Natural killer cell (primary cell): ENCODE measurements around the gene ACVR2B. TPM values are rescaled to one million over a fixed set of nuclear protein-coding genes. Genes with fewer than 3 reads are reported as not detected.
"Not testable (repeated sequence)": the region's sequence is repeated elsewhere in the genome, so short reads cannot be mapped to it uniquely, and the experiment has no call there.

Experiments used
- ATAC-seq, 3 donors: fragments of 150-1000 bp in 2 of 3; fragments of 200-7000 bp in 1 of 3; cut with Tn5 transposase; 1 replicate in 1 of 3; 2 replicates in 2 of 3; pipeline ENCODE4 v1.10.0; 2021; ENCODE audit warnings: mild to moderate bottlenecking in 2 of 3, moderate library complexity in 2 of 3
- DNase-seq, 2 donors: peaks; one replicate each; pipeline versions ENCODE4 v3.0.0 to v3.0.0-alpha.2; 2013 to 2021; ENCODE audit warnings: mixed read lengths in 1 of 2
- H3K27ac ChIP-seq: one replicate; pipeline ENCODE4 v1.5.1; 2013; ENCODE audit warnings: mild to moderate bottlenecking, low read length
- H3K27me3 ChIP-seq: one replicate; pipeline ENCODE4 v1.6.1; 2013; ENCODE audit warnings: low read length; ENCODE audit not compliant: control insufficient read depth, insufficient read depth
- H3K36me3 ChIP-seq: one replicate; pipeline ENCODE4 v1.6.1; 2013; ENCODE audit warnings: low read length; ENCODE audit not compliant: control insufficient read depth, insufficient read depth
- H3K4me1 ChIP-seq: one replicate; pipeline ENCODE4 v1.6.1; 2013; ENCODE audit warnings: low read length; ENCODE audit not compliant: control insufficient read depth, insufficient read depth
- H3K4me3 ChIP-seq: one replicate; pipeline ENCODE4 v1.5.1; 2013; ENCODE audit warnings: low read length
- H3K9me3 ChIP-seq: one replicate; pipeline ENCODE4 v1.6.1; 2013; ENCODE audit warnings: low read length; ENCODE audit not compliant: control insufficient read depth, insufficient read depth
- H3K27ac Mint-ChIP-seq, 2 donors: one replicate each; pipeline ENCODE4 v1.8.0; 2022; ENCODE audit warnings: mild to moderate bottlenecking in 2 of 2, mixed read lengths in 2 of 2, moderate library complexity in 1 of 2
- H3K27me3 Mint-ChIP-seq, 2 donors: one replicate each; pipeline ENCODE4 v1.8.0; 2022; ENCODE audit warnings: low read depth in 2 of 2, mixed read lengths in 2 of 2
- H3K36me3 Mint-ChIP-seq: one replicate; pipeline ENCODE4 v1.8.0; 2022; ENCODE audit warnings: mixed read lengths
- H3K4me1 Mint-ChIP-seq, 2 donors: one replicate each; pipeline ENCODE4 v1.8.0; 2022; ENCODE audit warnings: mixed read lengths in 2 of 2
- H3K4me3 Mint-ChIP-seq: one replicate; pipeline ENCODE4 v1.8.0; 2022; ENCODE audit warnings: mild to moderate bottlenecking, moderate library complexity, mixed read lengths
- H3K9me3 Mint-ChIP-seq, 2 donors: one replicate each; pipeline ENCODE4 v1.8.0; 2022; ENCODE audit warnings: mixed read lengths in 2 of 2
- WGBS: methylation state at CpG from one replicate; pipeline ENCODE4 v1.1.7; 2013; ENCODE audit warnings: missing lambda C conversion rate; ENCODE audit not compliant: insufficient coverage; 5-methylcytosine and 5-hydroxymethylcytosine counted together
- intact Hi-C: fragments of 100-400 bp; cut with micrococcal nuclease; formaldehyde crosslinking; loops from one replicate; pipeline ENCODE4 v1.14.2; 2022
- total RNA-seq, 4 donors: library from RNA; stranded (reverse); fragments of 120-200 nt in 1 of 4; gene quantifications; one replicate each; pipeline versions ENCODE4 v1.2.3 to v1.2.4, GENCODE V29; 2013 to 2022
- TF ChIP-seq, protein P1 (sequence below): fragments of 200-600 bp; IDR thresholded peaks from one replicate; pipeline ENCODE4 v1.8.0; 2022; ENCODE audit warnings: antibody characterized with exemption

Gene ACVR2B
- total RNA-seq, 3 donors from 2014 or later (not counting 1 experiment from before 2014, with no cell fraction given): 1.6 to 3.1 (median 2.7) TPM

DNA sequence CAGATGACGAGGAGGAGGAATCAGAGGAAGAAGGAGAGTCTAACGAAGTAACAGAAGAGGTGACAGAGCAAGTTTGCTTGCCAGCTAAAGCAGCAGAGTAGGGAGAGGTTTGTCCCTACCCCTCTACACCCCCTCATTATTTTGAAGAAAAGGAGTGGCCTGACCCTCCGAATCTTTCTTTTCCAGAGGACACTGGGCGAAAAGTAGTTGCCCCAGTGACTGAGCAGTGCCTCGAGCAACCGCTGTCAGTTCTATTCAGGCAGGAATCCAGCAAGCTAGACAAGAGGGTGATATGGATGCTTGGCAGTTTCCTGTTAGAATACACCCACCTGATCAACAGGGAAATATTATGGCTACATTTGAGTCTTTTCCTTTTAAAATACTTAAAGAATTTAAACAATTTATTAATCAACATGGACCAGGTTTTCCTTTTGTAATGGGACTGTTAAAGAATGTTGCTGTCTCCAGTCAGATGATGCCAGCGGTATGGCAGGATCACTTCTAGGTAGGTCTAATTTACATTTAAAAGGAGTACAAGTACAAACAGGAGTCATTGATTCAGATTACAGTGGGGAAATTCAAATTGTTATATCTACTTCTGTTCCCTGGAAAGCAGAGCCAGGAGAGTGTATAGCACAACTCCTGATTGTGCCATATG is 31.9 kb upstream of the ACVR2B start:
- no peaks in the 10 kb centered on the region for H3K36me3 ChIP-seq
- Mint-ChIP-seq H3K36me3 (no peaks in the 10 kb centered on the region), H3K4me1 (peaks cover under 1 to 4% of the 10 kb centered on the region in 2 donors), H3K9me3 (no peaks in the 10 kb centered on the region), H3K27ac (no peak overlapping the region), H3K27me3 (no peaks in the 10 kb centered on the region), H3K4me3 (no peak overlapping the region)
- no peaks in the 10 kb centered on the region for H3K27me3 ChIP-seq
- H3K27ac ChIP-seq: no peak overlapping the region
- intact Hi-C loops: no loop called here
- DNase-seq (no peak), ATAC-seq (no peak)
- H3K9me3 ChIP-seq: no peaks in the 10 kb centered on the region
- no peak overlapping the region for H3K4me3 ChIP-seq
- H3K4me1 ChIP-seq: peaks cover 5% of the 10 kb centered on the region
- WGBS: 92% methylated on average over 5 of the region's 7 CpGs
- TF ChIP-seq, protein P1, sequence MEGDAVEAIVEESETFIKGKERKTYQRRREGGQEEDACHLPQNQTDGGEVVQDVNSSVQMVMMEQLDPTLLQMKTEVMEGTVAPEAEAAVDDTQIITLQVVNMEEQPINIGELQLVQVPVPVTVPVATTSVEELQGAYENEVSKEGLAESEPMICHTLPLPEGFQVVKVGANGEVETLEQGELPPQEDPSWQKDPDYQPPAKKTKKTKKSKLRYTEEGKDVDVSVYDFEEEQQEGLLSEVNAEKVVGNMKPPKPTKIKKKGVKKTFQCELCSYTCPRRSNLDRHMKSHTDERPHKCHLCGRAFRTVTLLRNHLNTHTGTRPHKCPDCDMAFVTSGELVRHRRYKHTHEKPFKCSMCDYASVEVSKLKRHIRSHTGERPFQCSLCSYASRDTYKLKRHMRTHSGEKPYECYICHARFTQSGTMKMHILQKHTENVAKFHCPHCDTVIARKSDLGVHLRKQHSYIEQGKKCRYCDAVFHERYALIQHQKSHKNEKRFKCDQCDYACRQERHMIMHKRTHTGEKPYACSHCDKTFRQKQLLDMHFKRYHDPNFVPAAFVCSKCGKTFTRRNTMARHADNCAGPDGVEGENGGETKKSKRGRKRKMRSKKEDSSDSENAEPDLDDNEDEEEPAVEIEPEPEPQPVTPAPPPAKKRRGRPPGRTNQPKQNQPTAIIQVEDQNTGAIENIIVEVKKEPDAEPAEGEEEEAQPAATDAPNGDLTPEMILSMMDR: no peak

GRCh38 chr3:38426798-38427426 is 26.8 kb upstream of the ACVR2B start:
- H3K27ac ChIP-seq, H3K27me3 ChIP-seq, intact Hi-C loops, H3K36me3 ChIP-seq, H3K4me3 ChIP-seq, H3K9me3 ChIP-seq, H3K27me3 Mint-ChIP-seq, H3K9me3 Mint-ChIP-seq, H3K4me3 Mint-ChIP-seq, H3K36me3 Mint-ChIP-seq: not testable (repeated sequence)
- peaks cover 14% of the 10 kb centered on the region for H3K4me1 ChIP-seq
- H3K4me1 Mint-ChIP-seq: peaks cover 9 to 14% of the 10 kb centered on the region in 2 donors
- DNase-seq (peak in 1 of 2 donors; percentile 41), ATAC-seq (peak in 1 of 3 donors; percentile 59)
- 36% methylated on average over 6 of the region's 6 CpGs for WGBS
- peak overlapping the region in 1 of 2 donors; percentile 16 for H3K27ac Mint-ChIP-seq

DNA sequence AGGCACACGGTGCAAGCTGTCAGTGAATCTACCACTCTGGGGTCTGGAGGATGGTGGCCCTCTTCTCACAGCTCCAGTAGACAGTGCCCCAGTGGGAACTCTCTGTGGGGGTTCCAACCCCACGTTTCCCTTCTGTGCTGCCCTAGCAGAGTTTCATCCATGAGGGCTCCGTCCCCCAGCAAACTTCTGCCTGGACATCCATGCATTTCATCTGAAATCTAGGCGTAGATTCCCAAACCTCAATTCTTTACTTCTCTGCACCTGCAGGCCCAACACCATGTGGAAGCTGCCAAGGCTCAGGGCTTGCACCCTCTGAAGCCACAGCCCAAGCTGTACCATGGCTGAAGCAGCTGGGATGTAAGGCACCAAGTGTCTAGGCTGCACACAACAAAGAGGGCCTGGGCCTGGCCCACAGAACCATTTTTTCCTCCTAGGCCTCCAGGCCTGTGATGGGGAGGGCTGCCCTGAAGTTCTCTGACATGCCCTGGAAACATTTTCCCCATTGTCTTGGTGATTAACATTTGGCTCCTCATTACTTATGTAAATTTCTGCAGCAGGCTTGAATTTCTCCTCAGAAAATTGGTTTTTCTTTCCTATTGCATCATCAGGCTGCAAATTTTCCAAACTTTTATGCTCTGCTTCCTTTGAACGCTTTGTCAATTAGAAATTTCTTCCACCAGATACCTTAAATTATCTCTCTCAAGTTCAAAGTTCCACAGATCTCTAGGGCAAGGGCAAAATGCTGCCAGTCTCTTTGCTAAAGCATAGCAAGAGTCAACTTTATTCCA is 20.6 kb upstream of the ACVR2B start:
- H3K4me1 Mint-ChIP-seq, H3K27me3 Mint-ChIP-seq, H3K36me3 ChIP-seq, DNase-seq, H3K27ac Mint-ChIP-seq, ATAC-seq, H3K27ac ChIP-seq, H3K4me1 ChIP-seq, H3K4me3 Mint-ChIP-seq, H3K4me3 ChIP-seq, H3K36me3 Mint-ChIP-seq, intact Hi-C loops, H3K27me3 ChIP-seq: not testable (repeated sequence)
- H3K9me3 Mint-ChIP-seq: peaks cover 8 to 19% of the 10 kb centered on the region in 2 donors
- peaks cover 17% of the 10 kb centered on the region for H3K9me3 ChIP-seq
- 90% methylated on average over 5 of the region's 5 CpGs for WGBS

- ATAC-seq, H3K27me3 Mint-ChIP-seq, H3K36me3 Mint-ChIP-seq, H3K36me3 ChIP-seq, H3K4me3 Mint-ChIP-seq, DNase-seq, H3K27me3 ChIP-seq, intact Hi-C loops, H3K4me1 Mint-ChIP-seq, H3K4me3 ChIP-seq, H3K4me1 ChIP-seq, H3K27ac Mint-ChIP-seq, H3K27ac ChIP-seq: not testable (repeated sequence)
- H3K9me3 Mint-ChIP-seq: peaks cover 8 to 19% of the 10 kb centered on the region in 2 donors
- H3K9me3 ChIP-seq: peaks cover 17% of the 10 kb centered on the region
- WGBS: 72% methylated on average over 1 of the region's 2 CpGs
These were observed 20.0 kb upstream of the ACVR2B start for GRCh38 chr3:38433661-38434060.

GRCh38 chr3:38438436-38439069 is 15.1 kb upstream of the ACVR2B start:
- whole genome bisulfite sequencing: 15% methylated on average over 5 of the region's 5 CpGs
- DNase-seq (peak in 1 of 2 donors; percentile 56), ATAC-seq (peak in 1 of 3 donors; percentile 48)
- H3K9me3 ChIP-seq, H3K27me3 Mint-ChIP-seq, H3K27ac Mint-ChIP-seq, H3K4me1 Mint-ChIP-seq, H3K4me3 ChIP-seq, H3K36me3 ChIP-seq, H3K27me3 ChIP-seq, H3K4me3 Mint-ChIP-seq, intact Hi-C loops, H3K27ac ChIP-seq, H3K36me3 Mint-ChIP-seq: not testable (repeated sequence)
- peaks cover 5 to 16% of the 10 kb centered on the region in 2 donors for H3K9me3 Mint-ChIP-seq
- H3K4me1 ChIP-seq: peaks cover 11% of the 10 kb centered on the region

- H3K27ac Mint-ChIP-seq, H3K36me3 ChIP-seq, DNase-seq, H3K27me3 ChIP-seq, H3K4me1 Mint-ChIP-seq, H3K4me3 ChIP-seq, H3K4me1 ChIP-seq, ATAC-seq, H3K36me3 Mint-ChIP-seq, H3K27me3 Mint-ChIP-seq, H3K27ac ChIP-seq, H3K9me3 ChIP-seq, intact Hi-C loops, H3K4me3 Mint-ChIP-seq, H3K9me3 Mint-ChIP-seq: not testable (repeated sequence)
- 87% methylated on average over 4 of the region's 4 CpGs for WGBS
These were observed 10.5 kb upstream of the ACVR2B start for GRCh38 chr3:38443205-38443604.
